GM12878 (cell line): ENCODE data around the gene OLFML2B. TPM values are rescaled to one million over a fixed set of nuclear protein-coding genes. Genes with fewer than 3 reads are reported as not detected.

ENCODE experiments used
- ATAC-seq: fragments of 200-7000 bp; cut with Tn5 transposase; 3 replicates; pipeline ENCODE4 v1.9.1; 2020; ENCODE audit warnings: mild to moderate bottlenecking, moderate library complexity
- BruUV-seq: library from RNA; stranded (reverse); fragments of 400-500 nt; replicated peaks from 2 replicates; lab custom pipeline; 2021; lab: Mats Ljungman, UMichigan
- CTCF ChIA-PET: fragments of 300-600 bp; sonication (Branson Sonifier 250); formaldehyde crosslinking; extraction: SDS; loops from one replicate; lab custom pipeline; 2021; ENCODE audit warnings: inconsistent platforms; lab: Yijun Ruan, JAX
- POLR2A ChIA-PET: fragments of 350-600 bp; formaldehyde crosslinking; extraction: SDS; loops from one replicate; lab custom pipeline; 2021; ENCODE audit warnings: inconsistent platforms; lab: Charles Lee
- RAD21 ChIA-PET: fragments of 300-600 bp; sonication (Branson Sonifier 250); formaldehyde crosslinking; loops from one replicate; lab custom pipeline; 2023; ENCODE audit warnings: antibody characterized with exemption; ENCODE audit not compliant: unreplicated experiment; lab: Charles Lee
- SMC1A ChIA-PET: fragments of 300-600 bp; sonication (Branson Sonifier 250); formaldehyde crosslinking; loops from one replicate; lab custom pipeline; 2023; ENCODE audit not compliant: unreplicated experiment, uncharacterized antibody; lab: Charles Lee
- DNase-seq: peaks from one replicate; pipeline ENCODE4 v3.0.0-alpha.2; 2011; ENCODE audit warnings: low read depth, low spot score
- FAIRE-seq: peaks from 3 replicates; lab custom pipeline; 2011; peaks lifted over from hg19 to GRCh38; lab: Jason Lieb, UNC
- H2AFZ ChIP-seq: 2 replicates; pipeline ENCODE4 v1.6.0; 2011; ENCODE audit warnings: low read depth, low read length, control low read depth; ENCODE audit not compliant: control insufficient read depth
- H3K27ac ChIP-seq: 2 replicates; pipeline ENCODE4 v1.5.1; 2011; ENCODE audit warnings: control low read depth; ENCODE audit not compliant: control insufficient read depth, insufficient read depth
- H3K27me3 ChIP-seq, 2 experiments: replicated peaks in 1 of 2; 2 replicates each; pipeline versions ENCODE4 v1.6.0 to v1.6.1; 2011; ENCODE audit warnings: low read length in 1 of 2; ENCODE audit not compliant: control insufficient read depth in 2 of 2, insufficient read depth in 2 of 2
- H3K36me3 ChIP-seq, 2 experiments: 2 replicates each; pipeline ENCODE4 v1.5.1; 2011; ENCODE audit warnings: low read length in 1 of 2; ENCODE audit not compliant: control insufficient read depth in 2 of 2, insufficient read depth in 2 of 2
- H3K4me1 ChIP-seq: 2 replicates; pipeline ENCODE4 v1.6.1; 2011; ENCODE audit warnings: mild to moderate bottlenecking, low read length, moderate library complexity, mixed read lengths; ENCODE audit not compliant: control insufficient read depth, insufficient read depth
- H3K4me2 ChIP-seq: 2 replicates; pipeline ENCODE4 v1.6.0; 2011; ENCODE audit warnings: control low read depth; ENCODE audit not compliant: control insufficient read depth, insufficient read depth
- H3K4me3 ChIP-seq: fragments of 200-600 bp; sonication (generic); 2 replicates; pipeline ENCODE4 v1.5.1; 2016
- H3K79me2 ChIP-seq: 2 replicates; pipeline ENCODE4 v1.6.0; 2011; ENCODE audit warnings: low read length; ENCODE audit not compliant: control insufficient read depth, insufficient read depth
- H3K9ac ChIP-seq: 2 replicates; pipeline ENCODE4 v1.8.0; 2011; ENCODE audit warnings: low read length, control low read depth, mixed read lengths; ENCODE audit not compliant: control insufficient read depth, insufficient read depth
- H3K9me3 ChIP-seq: replicated peaks from 3 replicates; pipeline ENCODE4 v1.5.1; 2011; ENCODE audit warnings: mild to moderate bottlenecking, low read length; ENCODE audit not compliant: control insufficient read depth, insufficient read depth
- H4K20me1 ChIP-seq: 2 replicates; pipeline ENCODE4 v1.6.0; 2011; ENCODE audit not compliant: control insufficient read depth, insufficient read depth
- CBX5 ChIP-seq: sonication (generic); IDR thresholded peaks from 2 replicates; pipeline ENCODE4 v1.6.1; 2016; ENCODE audit warnings: low read depth, moderate library complexity, mild to moderate bottlenecking, inconsistent platforms
- NBN ChIP-seq: fragments of 450-650 bp; IDR thresholded peaks from 2 replicates; pipeline ENCODE4 v1.6.1; 2016
- NFXL1 ChIP-seq: fragments of 450-650 bp; IDR thresholded peaks from 2 replicates; pipeline ENCODE4 v1.6.1; 2017; ENCODE audit warnings: antibody characterized with exemption, mild to moderate bottlenecking, borderline replicate concordance
- STAT3 ChIP-seq: IDR thresholded peaks from 2 replicates; pipeline ENCODE4 v1.6.1; 2011; ENCODE audit warnings: low read depth, low read length, improper control_type of control experiment
- ZBTB4 ChIP-seq: fragments of 450-650 bp; formaldehyde crosslinking; IDR thresholded peaks from 2 replicates; pipeline ENCODE4 v1.4.0; 2022; ENCODE audit warnings: mild to moderate bottlenecking, moderate library complexity
- ZNF687 ChIP-seq: fragments of 450-650 bp; IDR thresholded peaks from 2 replicates; pipeline ENCODE4 v1.6.1; 2017; ENCODE audit warnings: mild to moderate bottlenecking, moderate library complexity
- WGBS: methylation state at CpG from one replicate; pipeline ENCODE4 v1.1.6; 2016; ENCODE audit warnings: low lambda C conversion rate; ENCODE audit not compliant: insufficient replicate concordance, insufficient coverage; ENCODE audit errors: missing lambda C conversion rate; 5-methylcytosine and 5-hydroxymethylcytosine counted together
- in situ Hi-C: fragments of 300-500 bp; cut with MboI; formaldehyde crosslinking; loops from 9 replicates; pipeline ENCODE4 v1.14.3; 2018; ENCODE audit warnings: mixed read lengths
- intact Hi-C: fragments of 100-400 bp; cut with micrococcal nuclease; formaldehyde crosslinking; loops from one replicate; pipeline ENCODE4 v1.14.2; 2022; ENCODE audit not compliant: unreplicated experiment
- polyA plus RNA-seq, 11 experiments: library from polyadenylated mRNA; depleted of rRNA in 4 of 11; unstranded in 6 of 11; stranded (reverse) in 5 of 11; fragments of >200 nt; fragmentation: Nextera tagmentation in 4 of 11; fragmentation: Illumina TruSeq in 1 of 11; extraction: Ambion mirVana in 4 of 11; extraction: Trizol in 1 of 11; gene quantifications; 1 replicate in 1 of 11; 2 replicates in 10 of 11; pipeline versions ENCODE4 v1.2.1 to v1.2.3, GENCODE V29; 2011 to 2016; ENCODE audit warnings: inconsistent platforms in 2 of 11, missing spikeins in 2 of 11, low read depth in 1 of 11
- total RNA-seq, 4 experiments: library from RNA; depleted of rRNA in 3 of 4; stranded (reverse); fragments of >200 nt in 3 of 4; fragmentation: Illumina TruSeq in 1 of 4; extraction: Trizol in 1 of 4; gene quantifications; 2 replicates each; pipeline versions ENCODE4 v1.2.1 to v1.2.3, GENCODE V29; 2013 to 2021

Gene OLFML2B
- total and polyA plus RNA-seq, 10 of the 15 experiments (the other 5 are each of a cell fraction or from before 2014, with no cell fraction given) = not detected

- TF ChIP-seq ZNF687 (no peak), NBN (no peak), CBX5 (no peak)
Observed at GRCh38 chr1:161973924-161974845, 49.5 kb downstream of the OLFML2B start (continued).

- H3K27me3 ChIP-seq = peaks cover 0 to 3% of the 10 kb centered on the region in 2 experiments; a peak in 2 of 4 replicates
- FAIRE-seq = no peak
- CTCF ChIA-PET = interaction anchor here (1.6 kb wide), 1 partner anchor 54 kb away, joined by 3 read pairs; no protein-coding TSS in a partner anchor
- H3K79me2 ChIP-seq = no peaks in the 10 kb centered on the region
- no peaks in the 10 kb centered on the region for H3K36me3 ChIP-seq
- no peak overlapping the region for H3K9ac ChIP-seq
- RAD21 ChIA-PET = no interaction called here
- BruUV-seq = no TSS peak
- TF ChIP-seq ZBTB4 (CRISPR knock-in tag) (no peak), STAT3 (no peak), NFXL1 (no peak)
- H3K4me1 ChIP-seq = no peaks in the 10 kb centered on the region
- no peak overlapping the region for H3K4me2 ChIP-seq
- no peaks in the 10 kb centered on the region for H3K9me3 ChIP-seq
- H3K4me3 ChIP-seq = no peak overlapping the region
- no peak for DNase-seq
- in situ Hi-C loops = no loop called here
- no peak overlapping the region for H3K27ac ChIP-seq
- no peak overlapping the region for H2AFZ ChIP-seq
- POLR2A ChIA-PET = no interaction called here
- WGBS = 72% methylated on average over 9 of the region's 9 CpGs
- intact Hi-C loops = no loop called here
- ATAC-seq = no peak
- no peaks in the 10 kb centered on the region for H4K20me1 ChIP-seq
- SMC1A ChIA-PET = no interaction called here
Observed at GRCh38 chr1:161972828-161973227, 50.8 kb downstream of the OLFML2B start.
